ENCODE results near the gene MYCL.
A peak's percentile ranks its signal among the peaks of the same experiment; 100 is the strongest.

MYCL gene

GRCh38 chr1:39901714-39902459 is at the start of gene MYCL:
TSS of gene MYCL (minus strand) at chr1:39901917. CDS start at chr1:39901434, 483 bp downstream.
- no peak for DNase-seq (ENCODE audit: low read depth)

- DNase-seq (ENCODE audit: low read depth) = no peak
Observed at GRCh38 chr1:39949891-39950290, 48.2 kb upstream of the MYCL start.

GRCh38 chr1:39947260-39947659 is 45.5 kb upstream of the MYCL start:
- no peak for DNase-seq (ENCODE audit: low read depth)

- DNase-seq (ENCODE audit: low read depth) = no peak
Observed at GRCh38 chr1:39946216-39946615, 44.5 kb upstream of the MYCL start.

GRCh38 chr1:39944410-39945112 is 42.8 kb upstream of the MYCL start:
- no peak for DNase-seq (ENCODE audit: low read depth)

GRCh38 chr1:39943471-39944290 is 42.0 kb upstream of the MYCL start:
- DNase-seq (ENCODE audit: low read depth) = no peak

GRCh38 chr1:39940980-39941871 is 39.5 kb upstream of the MYCL start:
- DNase-seq (ENCODE audit: low read depth) = no peak

- DNase-seq (ENCODE audit: low read depth) = no peak
Observed at GRCh38 chr1:39940253-39940652, 38.5 kb upstream of the MYCL start.

- no peak for DNase-seq (ENCODE audit: low read depth)
Observed at GRCh38 chr1:39938856-39939255, 37.1 kb upstream of the MYCL start.

GRCh38 chr1:39936724-39937491 is 35.2 kb upstream of the MYCL start:
- DNase-seq (ENCODE audit: low read depth) = no peak

- DNase-seq (ENCODE audit: low read depth) = peak; percentile 96
Observed at GRCh38 chr1:39933956-39934941, 32.5 kb upstream of the MYCL start.

GRCh38 chr1:39928809-39929587 is 27.3 kb upstream of the MYCL start:
- DNase-seq (ENCODE audit: low read depth) = no peak

- no peak for DNase-seq (ENCODE audit: low read depth)
Observed at GRCh38 chr1:39927538-39927937, 25.8 kb upstream of the MYCL start.

- DNase-seq (ENCODE audit: low read depth) = no peak
Observed at GRCh38 chr1:39926820-39927219, 25.1 kb upstream of the MYCL start.

- no peak for DNase-seq (ENCODE audit: low read depth)
Observed at GRCh38 chr1:39926343-39926793, 24.7 kb upstream of the MYCL start.

GRCh38 chr1:39925721-39926342 is 24.1 kb upstream of the MYCL start:
- no peak for DNase-seq (ENCODE audit: low read depth)

GRCh38 chr1:39922251-39922688 is 20.6 kb upstream of the MYCL start:
- no peak for DNase-seq (ENCODE audit: low read depth)

GRCh38 chr1:39919545-39919944 is 17.8 kb upstream of the MYCL start:
- DNase-seq (ENCODE audit: low read depth) = peak; percentile 22

Measured in fibroblast of the conjunctiva (primary cell).